K562 (cell line): ENCODE measurements around the gene SEC23IP.

Source experiments
- CBX5 ChIP-seq: IDR thresholded peaks from 2 replicates; pipeline ENCODE4 v1.6.1; 2014; ENCODE audit warnings: low read depth, borderline replicate concordance
- GABPA ChIP-seq: fragments of 200-800 bp; sonication (Bioruptor generic); conservative IDR thresholded peaks from 2 replicates; pipeline ENCODE4 v1.6.1; 2016; ENCODE audit warnings: low read depth, missing genetic modification characterization, missing compliant biosample characterization
- POU5F1 ChIP-seq: fragments of 150-350 bp; IDR thresholded peaks from 2 replicates; pipeline ENCODE4 v1.6.1; 2014; ENCODE audit warnings: borderline replicate concordance, low read length, low read depth, mild to moderate bottlenecking; ENCODE audit not compliant: partially characterized antibody
- TARDBP ChIP-seq: fragments of 450-650 bp; IDR thresholded peaks from 2 replicates; pipeline ENCODE4 v1.6.1; 2016
- TF ChIP-seq, protein P1 (sequence below), 3 experiments: IDR thresholded peaks in 2 of 3; conservative IDR thresholded peaks in 1 of 3; 2 replicates each; pipeline ENCODE4 v1.5.1; 2011 to 2012; ENCODE audit warnings: low read length in 3 of 3, mild to moderate bottlenecking in 3 of 3, control low read depth in 2 of 3, improper control_type of control experiment in 1 of 3, inconsistent platforms in 1 of 3, low read depth in 1 of 3, mixed read lengths in 1 of 3, moderate library complexity in 1 of 3; ENCODE audit not compliant: insufficient read depth in 2 of 3
- TF ChIP-seq, protein P2 (sequence below): sonication (generic); formaldehyde crosslinking; IDR thresholded peaks from 2 replicates; pipeline ENCODE4 v1.9.0; 2022; ENCODE audit warnings: mild to moderate bottlenecking, missing genetic modification reagents

DNA sequence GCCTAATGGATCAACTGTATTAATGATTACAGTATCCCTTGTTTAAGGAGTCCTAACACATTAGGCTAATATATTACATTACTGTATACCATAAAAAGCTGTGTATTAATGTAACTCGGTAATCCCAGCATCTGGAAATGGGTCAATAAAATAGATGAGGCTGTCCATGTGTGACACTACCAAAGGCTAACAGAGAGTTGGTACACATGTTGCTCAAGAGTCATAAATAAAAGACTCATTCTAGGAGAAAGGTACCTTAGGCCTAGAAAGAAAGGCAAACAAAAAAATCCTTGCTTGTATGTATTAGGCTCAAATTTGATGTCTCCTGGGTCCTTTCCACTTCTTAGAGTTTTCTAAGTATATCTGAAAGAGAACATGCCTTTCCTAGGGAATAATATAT is 34.5 kb upstream of the SEC23IP start:
- TF ChIP-seq TARDBP (no peak), GABPA (tag) (no peak), POU5F1 (no peak), CBX5 (no peak)
- TF ChIP-seq, protein P1, sequence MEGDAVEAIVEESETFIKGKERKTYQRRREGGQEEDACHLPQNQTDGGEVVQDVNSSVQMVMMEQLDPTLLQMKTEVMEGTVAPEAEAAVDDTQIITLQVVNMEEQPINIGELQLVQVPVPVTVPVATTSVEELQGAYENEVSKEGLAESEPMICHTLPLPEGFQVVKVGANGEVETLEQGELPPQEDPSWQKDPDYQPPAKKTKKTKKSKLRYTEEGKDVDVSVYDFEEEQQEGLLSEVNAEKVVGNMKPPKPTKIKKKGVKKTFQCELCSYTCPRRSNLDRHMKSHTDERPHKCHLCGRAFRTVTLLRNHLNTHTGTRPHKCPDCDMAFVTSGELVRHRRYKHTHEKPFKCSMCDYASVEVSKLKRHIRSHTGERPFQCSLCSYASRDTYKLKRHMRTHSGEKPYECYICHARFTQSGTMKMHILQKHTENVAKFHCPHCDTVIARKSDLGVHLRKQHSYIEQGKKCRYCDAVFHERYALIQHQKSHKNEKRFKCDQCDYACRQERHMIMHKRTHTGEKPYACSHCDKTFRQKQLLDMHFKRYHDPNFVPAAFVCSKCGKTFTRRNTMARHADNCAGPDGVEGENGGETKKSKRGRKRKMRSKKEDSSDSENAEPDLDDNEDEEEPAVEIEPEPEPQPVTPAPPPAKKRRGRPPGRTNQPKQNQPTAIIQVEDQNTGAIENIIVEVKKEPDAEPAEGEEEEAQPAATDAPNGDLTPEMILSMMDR (IDR thresholded peaks at IDR 0.05 in 2 of 3, conservative IDR thresholded peaks at IDR 0.05 in 1 of 3; ENCODE audit: insufficient read depth in 2 of 3, low read depth in 1 of 3, low read length in 3 of 3) = no peak
- TF ChIP-seq, protein P2, sequence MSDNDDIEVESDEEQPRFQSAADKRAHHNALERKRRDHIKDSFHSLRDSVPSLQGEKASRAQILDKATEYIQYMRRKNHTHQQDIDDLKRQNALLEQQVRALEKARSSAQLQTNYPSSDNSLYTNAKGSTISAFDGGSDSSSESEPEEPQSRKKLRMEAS = no peak
